ENCODE data around the gene RBBP8NL. TPM values are rescaled to one million over a fixed set of nuclear protein-coding genes. Genes with fewer than 3 reads are reported as not detected.

The RBBP8NL gene
- total and polyA plus RNA-seq, 2 of the 8 experiments (the other 6 are each of a cell fraction or from before 2014, with no cell fraction given): 0.43 to 0.48 TPM

DNA sequence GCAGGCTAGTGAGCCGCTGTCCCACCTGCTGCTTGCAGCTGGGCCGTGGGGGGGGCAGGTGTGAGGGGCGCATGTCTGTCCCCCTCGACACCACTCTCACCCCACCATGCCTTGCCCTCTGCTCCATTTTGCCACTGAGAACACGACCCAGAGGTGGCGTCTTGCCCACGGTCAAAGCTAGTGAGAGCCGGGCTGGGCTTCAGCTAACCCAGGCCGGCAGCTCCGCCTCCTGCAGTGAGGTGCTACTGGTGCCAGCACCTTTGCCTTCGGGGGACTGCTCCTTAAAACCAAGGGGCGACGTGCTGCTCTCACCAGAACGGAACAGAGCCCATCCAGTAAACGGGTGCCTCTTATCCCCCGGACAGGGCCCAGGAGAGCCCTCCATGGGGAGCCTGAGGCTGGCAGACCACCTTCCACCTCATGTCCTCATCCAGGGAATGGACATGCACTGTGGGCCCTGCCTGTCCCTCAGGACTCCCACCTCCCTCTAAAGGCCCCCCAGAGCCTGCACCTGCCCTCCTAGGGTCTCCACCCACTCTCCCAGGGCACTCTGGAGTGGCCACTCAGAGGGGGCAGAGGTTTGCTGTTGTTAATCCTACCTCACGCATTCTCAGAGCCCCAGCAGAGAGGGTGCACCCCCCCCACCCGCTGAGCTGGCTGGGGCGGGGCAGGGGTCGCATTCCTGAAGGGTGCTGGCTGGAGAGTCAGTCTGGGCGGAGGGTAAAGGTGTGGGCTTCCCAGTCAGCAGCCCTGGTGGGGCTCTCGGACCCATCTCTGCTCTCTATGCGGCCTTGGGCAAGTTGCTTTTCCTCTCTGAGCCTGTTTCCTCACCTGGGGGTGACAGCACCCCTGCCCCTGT lies 2.9 kb downstream of the RBBP8NL start:
- peaks cover 3% of the 10 kb centered on the region for H3K23me2 ChIP-seq (ENCODE audit: low read depth, low read length)
- no peak overlapping the region for H4K91ac ChIP-seq (replicated peaks; ENCODE audit: insufficient read length, low read length)
- H3K14ac ChIP-seq (ENCODE audit: insufficient read length): no peak overlapping the region
- no peak overlapping the region for H2BK120ac ChIP-seq (replicated peaks; ENCODE audit: low read depth, low read length)
- H3K9me3 ChIP-seq (ENCODE audit: insufficient read depth in 2 of 2, low read depth in 1 of 2, low read length in 1 of 2): no peaks in the 10 kb centered on the region
- no peaks in the 10 kb centered on the region; a peak in 1 of 7 replicates for H3K27me3 ChIP-seq (replicated peaks in 1 of 4; ENCODE audit: control insufficient read depth in 3 of 4, extremely low read depth in 1 of 4, insufficient read depth in 3 of 4, low read length in 3 of 4)
- peak overlapping the region; percentile 76; the same call in 1 of the 2 replicates for H4K8ac ChIP-seq (ENCODE audit: extremely low read depth, insufficient read depth, low read length)
- no peak overlapping the region for H2BK15ac ChIP-seq (ENCODE audit: low read length)
- no peak overlapping the region for H3K4ac ChIP-seq (replicated peaks; ENCODE audit: insufficient read length, low read depth, low read length)
- H3K79me2 ChIP-seq (ENCODE audit: control insufficient read depth in 1 of 2, insufficient read depth in 2 of 2, low read length in 2 of 2): no peaks in the 10 kb centered on the region
- FAIRE-seq: no peak
- no peak overlapping the region for H3K4me2 ChIP-seq (ENCODE audit: insufficient read depth in 1 of 2, low read depth in 2 of 2, low read length in 2 of 2)
- POLR2A ChIA-PET (ENCODE audit: partially characterized antibody): interaction anchor here (1.0 to 3.4 kb wide), 5 partner anchors 8 to 68 kb away, joined by 3 to 15 read pairs (median 4); no protein-coding TSS in a partner anchor
- no peak overlapping the region for H4K5ac ChIP-seq (ENCODE audit: insufficient read length, low read depth, low read length)
- H2BK5ac ChIP-seq (ENCODE audit: low read depth, low read length): no peak overlapping the region
- no peak overlapping the region for H3K27ac ChIP-seq (ENCODE audit: low read depth, low read length)
- peaks cover 0 to 8% of the 10 kb centered on the region in 2 experiments for H4K20me1 ChIP-seq (replicated peaks in 1 of 2; ENCODE audit: control insufficient read depth in 1 of 2, insufficient read depth in 2 of 2, low read length in 2 of 2)
- no peak overlapping the region; the same call in none of the 2 replicates for H3K18ac ChIP-seq (ENCODE audit: extremely low read depth, low read length)
- no peak overlapping the region for H3K9ac ChIP-seq (replicated peaks in 1 of 4; ENCODE audit: extremely low read depth in 1 of 4, low read depth in 3 of 4, low read length in 3 of 4)
- H3K79me1 ChIP-seq (ENCODE audit: low read depth, low read length): no peaks in the 10 kb centered on the region
- peak overlapping the region; percentile 11; the same call in 1 of the 2 replicates for H2BK12ac ChIP-seq (ENCODE audit: low read depth, low read length)
- peaks cover 0 to 43% (median 25%) of the 10 kb centered on the region in 4 experiments; a peak in 6 of 7 replicates for H3K4me1 ChIP-seq (replicated peaks in 1 of 4; ENCODE audit: control insufficient read depth in 3 of 4, insufficient read depth in 4 of 4, low read length in 3 of 4)
- CTCF ChIA-PET (ENCODE audit: partially characterized antibody): interaction anchor here (0.7 to 10.8 kb wide), 8 partner anchors 12 to 192 kb away, joined by 3 to 104 read pairs (median 3); no protein-coding TSS in a partner anchor
- H2BK20ac ChIP-seq (ENCODE audit: low read length): peak overlapping the region; percentile 66; the same call in 1 of the 2 replicates
- no peak overlapping the region for H3K23ac ChIP-seq (ENCODE audit: insufficient read length)
- no peak for DNase-seq (ENCODE audit: low read depth in 1 of 2, low spot score in 2 of 2)
- WGBS, 2 experiments (ENCODE audit: extremely low coverage in 1 of 2, insufficient coverage in 1 of 2, insufficient read length in 1 of 2, insufficient replicate concordance in 2 of 2, low coverage in 1 of 2, low lambda C conversion rate in 2 of 2, missing lambda C conversion rate in 1 of 2): 83% methylated on average over 18 of the region's 23 CpGs; no CpG with 5 or more reads in 1 of the 2 experiments
- H3K56ac ChIP-seq (replicated peaks; ENCODE audit: insufficient read length, low read depth, low read length): no peak overlapping the region
- H2AFZ ChIP-seq (ENCODE audit: low read length): no peak overlapping the region
- no peak overlapping the region for H3K4me3 ChIP-seq (ENCODE audit: extremely low read depth in 1 of 4, insufficient read depth in 2 of 4, low read depth in 3 of 4, low read length in 4 of 4)
- H2AK5ac ChIP-seq (ENCODE audit: low read depth, low read length): no peak overlapping the region
- no peaks in the 10 kb centered on the region; a peak in 1 of 8 replicates for H3K36me3 ChIP-seq (ENCODE audit: control insufficient read depth in 2 of 4, insufficient read depth in 4 of 4, low read length in 3 of 4)
- TF ChIP-seq TAF1 (IDR thresholded peaks at IDR 0.05; ENCODE audit: low read depth, low read length) (no peak), GABPA (IDR thresholded peaks at IDR 0.05; ENCODE audit: borderline replicate concordance, insufficient read depth, low read length) (no peak), HDAC6 (IDR thresholded peaks at IDR 0.05; ENCODE audit: low read depth, low read length) (no peak), CEBPB (IDR thresholded peaks at IDR 0.05; ENCODE audit: low read depth, low read length) (no peak), NANOG (IDR thresholded peaks at IDR 0.05; ENCODE audit: insufficient read depth, low read depth, low read length, poor library complexity, severe bottlenecking) (no peak), SP2 (IDR thresholded peaks at IDR 0.05; ENCODE audit: low read length) (no peak), CBX8 (IDR thresholded peaks at IDR 0.05; ENCODE audit: borderline replicate concordance, low read depth, low read length) (no peak), SP4 (IDR thresholded peaks at IDR 0.05; ENCODE audit: low read length) (no peak), RXRA (IDR thresholded peaks at IDR 0.05; ENCODE audit: insufficient read depth, low read depth, low read length) (no peak), BRCA1 (IDR thresholded peaks at IDR 0.05; ENCODE audit: low read depth, low read length) (no peak), PHF8 (conservative IDR thresholded peaks at IDR 0.05; ENCODE audit: low read depth, low read length) (no peak), YY1 (IDR thresholded peaks at IDR 0.05; ENCODE audit: low read depth, low read length) (no peak)

Measured in H1 (cell line).